GM21825 (cell line): Measurements from ENCODE around the gene SLAMF6.

ENCODE experiments used
- ATAC-seq: cut with Tn5 transposase; IDR thresholded peaks from one replicate; pipeline ENCODE4 v1.9.1; 2021; ENCODE audit warnings: mild to moderate bottlenecking, moderate library complexity; ENCODE audit not compliant: unreplicated experiment

The SLAMF6 gene

GRCh38 chr1:160474392-160475242 lies 48.4 kb downstream of the SLAMF6 start:
- no peak for ATAC-seq

GRCh38 chr1:160472112-160472511 lies 50.9 kb downstream of the SLAMF6 start:
- ATAC-seq: no peak

GRCh38 chr1:160471253-160471652 lies 51.8 kb downstream of the SLAMF6 start:
- no peak for ATAC-seq

GRCh38 chr1:160467576-160467975 lies 55.5 kb downstream of the SLAMF6 start:
- ATAC-seq: no peak

GRCh38 chr1:160466961-160467360 lies 56.1 kb downstream of the SLAMF6 start:
- ATAC-seq: no peak

GRCh38 chr1:160465123-160465522 lies 57.9 kb downstream of the SLAMF6 start:
- no peak for ATAC-seq

GRCh38 chr1:160460683-160461287 lies 62.3 kb downstream of the SLAMF6 start:
- no peak for ATAC-seq

- ATAC-seq: no peak
Observed at GRCh38 chr1:160460214-160460642, 62.8 kb downstream of the SLAMF6 start.

GRCh38 chr1:160459687-160460086 lies 63.4 kb downstream of the SLAMF6 start:
- no peak for ATAC-seq

- ATAC-seq: no peak
Observed at GRCh38 chr1:160459056-160459455, 64.0 kb downstream of the SLAMF6 start.

GRCh38 chr1:160455153-160455517 lies 67.9 kb downstream of the SLAMF6 start:
- ATAC-seq: no peak

GRCh38 chr1:160454371-160455152 lies 68.5 kb downstream of the SLAMF6 start:
- ATAC-seq: no peak

GRCh38 chr1:160453443-160453842 lies 69.6 kb downstream of the SLAMF6 start:
- ATAC-seq: peak; percentile 35

- peak; percentile 34 for ATAC-seq
Observed at GRCh38 chr1:160451859-160452232, 71.2 kb downstream of the SLAMF6 start.

- peak; percentile 33 for ATAC-seq
Observed at GRCh38 chr1:160451119-160451858, 71.8 kb downstream of the SLAMF6 start.

- ATAC-seq: no peak
Observed at GRCh38 chr1:160449494-160449893, 73.6 kb downstream of the SLAMF6 start.

GRCh38 chr1:160446945-160447600 lies 76.0 kb downstream of the SLAMF6 start:
- ATAC-seq: no peak

GRCh38 chr1:160439718-160440117 lies 83.3 kb downstream of the SLAMF6 start:
- no peak for ATAC-seq

- ATAC-seq: no peak
Observed at GRCh38 chr1:160438935-160439334, 84.1 kb downstream of the SLAMF6 start.

GRCh38 chr1:160438317-160438918 lies 84.6 kb downstream of the SLAMF6 start:
- ATAC-seq: peak; percentile 18
